ENCODE data around the gene HIP1.
"Not testable (repeated sequence)": the region's sequence is repeated elsewhere in the genome, so short reads cannot be mapped to it uniquely, and the experiment has no call there.

HIP1 gene

GRCh38 chr7:75639071-75639885 lies 99.5 kb downstream of the HIP1 start:
- no peak for DNase-seq

GRCh38 chr7:75638594-75639070 lies 100.1 kb downstream of the HIP1 start:
- DNase-seq, result no peak

- DNase-seq, result no peak
Observed at GRCh38 chr7:75637854-75638593, 100.7 kb downstream of the HIP1 start.

GRCh38 chr7:75635036-75635435 lies 103.7 kb downstream of the HIP1 start:
- no peak for DNase-seq

GRCh38 chr7:75632587-75632986 lies 106.2 kb downstream of the HIP1 start:
- DNase-seq, result not testable (repeated sequence)

- no peak for DNase-seq
Observed at GRCh38 chr7:75631711-75632110, 107.0 kb downstream of the HIP1 start.

GRCh38 chr7:75630549-75630948 lies 108.2 kb downstream of the HIP1 start:
- DNase-seq, result no peak

GRCh38 chr7:75629044-75629443 lies 109.7 kb downstream of the HIP1 start:
- DNase-seq, result no peak

- DNase-seq, result no peak
Observed at GRCh38 chr7:75628055-75628454, 110.7 kb downstream of the HIP1 start.

- no peak for DNase-seq
Observed at GRCh38 chr7:75626954-75627353, 111.8 kb downstream of the HIP1 start.

GRCh38 chr7:75625868-75626267 lies 112.9 kb downstream of the HIP1 start:
- no peak for DNase-seq

- DNase-seq, result no peak
Observed at GRCh38 chr7:75624134-75624832, 114.5 kb downstream of the HIP1 start.

GRCh38 chr7:75623390-75624133 lies 115.2 kb downstream of the HIP1 start:
- no peak for DNase-seq

GRCh38 chr7:75621124-75621523 lies 117.6 kb downstream of the HIP1 start:
- DNase-seq, result no peak

GRCh38 chr7:75619636-75620035 lies 119.1 kb downstream of the HIP1 start:
- no peak for DNase-seq

GRCh38 chr7:75617634-75618234 lies 121.0 kb downstream of the HIP1 start:
- no peak for DNase-seq

GRCh38 chr7:75616421-75617167 lies 122.1 kb downstream of the HIP1 start:
- no peak for DNase-seq

- no peak for DNase-seq
Observed at GRCh38 chr7:75614401-75614800, 124.3 kb downstream of the HIP1 start.

- no peak for DNase-seq
Observed at GRCh38 chr7:75613351-75613750, 125.4 kb downstream of the HIP1 start.

GRCh38 chr7:75611557-75612178 lies 127.1 kb downstream of the HIP1 start:
- DNase-seq, result no peak

- DNase-seq, result not testable (repeated sequence)
Observed at GRCh38 chr7:75609416-75609815, 129.3 kb downstream of the HIP1 start.

Data from NCI-H187 treated with DMSO at 0.1 percent for 48 hours (cell line).